Measurements from ENCODE around the gene STAG1.

GRCh38 chr3:136617198-136617597, 135.0 kb downstream of the STAG1 start:
- no peak for TF ChIP-seq POLR2A (IDR thresholded peaks at IDR 0.05)
- TF ChIP-seq, protein P1, sequence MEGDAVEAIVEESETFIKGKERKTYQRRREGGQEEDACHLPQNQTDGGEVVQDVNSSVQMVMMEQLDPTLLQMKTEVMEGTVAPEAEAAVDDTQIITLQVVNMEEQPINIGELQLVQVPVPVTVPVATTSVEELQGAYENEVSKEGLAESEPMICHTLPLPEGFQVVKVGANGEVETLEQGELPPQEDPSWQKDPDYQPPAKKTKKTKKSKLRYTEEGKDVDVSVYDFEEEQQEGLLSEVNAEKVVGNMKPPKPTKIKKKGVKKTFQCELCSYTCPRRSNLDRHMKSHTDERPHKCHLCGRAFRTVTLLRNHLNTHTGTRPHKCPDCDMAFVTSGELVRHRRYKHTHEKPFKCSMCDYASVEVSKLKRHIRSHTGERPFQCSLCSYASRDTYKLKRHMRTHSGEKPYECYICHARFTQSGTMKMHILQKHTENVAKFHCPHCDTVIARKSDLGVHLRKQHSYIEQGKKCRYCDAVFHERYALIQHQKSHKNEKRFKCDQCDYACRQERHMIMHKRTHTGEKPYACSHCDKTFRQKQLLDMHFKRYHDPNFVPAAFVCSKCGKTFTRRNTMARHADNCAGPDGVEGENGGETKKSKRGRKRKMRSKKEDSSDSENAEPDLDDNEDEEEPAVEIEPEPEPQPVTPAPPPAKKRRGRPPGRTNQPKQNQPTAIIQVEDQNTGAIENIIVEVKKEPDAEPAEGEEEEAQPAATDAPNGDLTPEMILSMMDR (IDR thresholded peaks at IDR 0.05) = no peak
